NCI-H69 (cell line): ENCODE results near the gene ARID5A.

Source experiments
- DNase-seq: peaks from one replicate; lab custom pipeline; 2025; lab: John Stamatoyannopoulos, UW

Gene ARID5A

GRCh38 chr2:96506907-96507240 lies 29.7 kb upstream of the ARID5A start:
- DNase-seq: no peak

- peak; percentile 68 for DNase-seq
Measured at GRCh38 chr2:96507957-96508520, 28.5 kb upstream of the ARID5A start.

- DNase-seq: no peak
Measured at GRCh38 chr2:96508521-96509113, 27.9 kb upstream of the ARID5A start.

- peak; percentile 79 for DNase-seq
Measured at GRCh38 chr2:96509114-96509846, 27.3 kb upstream of the ARID5A start.

- no peak for DNase-seq
Measured at GRCh38 chr2:96509847-96510230, 26.7 kb upstream of the ARID5A start.

- no peak for DNase-seq
Measured at GRCh38 chr2:96510931-96511595, 25.5 kb upstream of the ARID5A start.

GRCh38 chr2:96511851-96512250 lies 24.7 kb upstream of the ARID5A start:
- no peak for DNase-seq

GRCh38 chr2:96512341-96512740 lies 24.2 kb upstream of the ARID5A start:
- no peak for DNase-seq

GRCh38 chr2:96514521-96514920 lies 22.0 kb upstream of the ARID5A start:
- no peak for DNase-seq

GRCh38 chr2:96517079-96517478 lies 19.5 kb upstream of the ARID5A start:
- DNase-seq: no peak

GRCh38 chr2:96520231-96520630 lies 16.3 kb upstream of the ARID5A start:
- DNase-seq: no peak

- no peak for DNase-seq
Measured at GRCh38 chr2:96520697-96521096, 15.9 kb upstream of the ARID5A start.

- DNase-seq: no peak
Measured at GRCh38 chr2:96521219-96521618, 15.3 kb upstream of the ARID5A start.

GRCh38 chr2:96522304-96523203 lies 14.0 kb upstream of the ARID5A start:
- no peak for DNase-seq

- no peak for DNase-seq
Measured at GRCh38 chr2:96523659-96524481, 12.7 kb upstream of the ARID5A start.

- DNase-seq: no peak
Measured at GRCh38 chr2:96524482-96525210, 11.9 kb upstream of the ARID5A start.

- no peak for DNase-seq
Measured at GRCh38 chr2:96525211-96525507, 11.4 kb upstream of the ARID5A start.

- no peak for DNase-seq
Measured at GRCh38 chr2:96526101-96526591, 10.4 kb upstream of the ARID5A start.

GRCh38 chr2:96526615-96527285 lies 9.8 kb upstream of the ARID5A start:
- no peak for DNase-seq
